GM23248 (cell line): ENCODE results near the gene MVB12B. TPM values are rescaled to one million over a fixed set of nuclear protein-coding genes. Genes with fewer than 3 reads are reported as not detected.

Experiments used
- DNase-seq: peaks from one replicate; pipeline ENCODE4 v3.0.0-alpha.2; 2015
- H2AFZ ChIP-seq: fragments of 200-600 bp; sonication (generic); 2 replicates; pipeline ENCODE4 v1.6.1; 2016; ENCODE audit warnings: antibody characterized with exemption
- H3F3A ChIP-seq: fragments of 200-600 bp; sonication (generic); 2 replicates; pipeline ENCODE4 v1.6.1; 2016; ENCODE audit warnings: mild to moderate bottlenecking, antibody characterized with exemption, mixed run types; ENCODE audit not compliant: insufficient read depth
- H3K27ac ChIP-seq: fragments of 200-600 bp; sonication (generic); 2 replicates; pipeline ENCODE4 v1.5.1; 2016; ENCODE audit warnings: mild to moderate bottlenecking
- H3K27me3 ChIP-seq: fragments of 200-600 bp; sonication (generic); replicated peaks from 2 replicates; pipeline ENCODE4 v1.6.1; 2016; ENCODE audit warnings: mild to moderate bottlenecking; ENCODE audit not compliant: insufficient read depth
- H3K36me3 ChIP-seq: fragments of 200-600 bp; sonication (generic); 2 replicates; pipeline ENCODE4 v1.6.1; 2016; ENCODE audit warnings: low read depth, mild to moderate bottlenecking
- H3K4me1 ChIP-seq: fragments of 200-600 bp; sonication (generic); 2 replicates; pipeline ENCODE4 v1.6.1; 2016; ENCODE audit warnings: mild to moderate bottlenecking; ENCODE audit not compliant: insufficient read depth
- H3K4me2 ChIP-seq: fragments of 200-600 bp; sonication (generic); one replicate; pipeline ENCODE4 v1.6.1; 2016; ENCODE audit warnings: mild to moderate bottlenecking; ENCODE audit not compliant: unreplicated experiment
- H3K4me3 ChIP-seq: fragments of 200-600 bp; sonication (generic); 2 replicates; pipeline ENCODE4 v1.5.1; 2016; ENCODE audit warnings: mild to moderate bottlenecking
- H3K79me2 ChIP-seq: fragments of 200-600 bp; sonication (generic); 2 replicates; pipeline ENCODE4 v1.6.1; 2016; ENCODE audit warnings: mild to moderate bottlenecking; ENCODE audit not compliant: insufficient read depth
- H3K9ac ChIP-seq: fragments of 200-600 bp; sonication (generic); 2 replicates; pipeline ENCODE4 v1.6.1; 2016; ENCODE audit warnings: mild to moderate bottlenecking
- H3K9me2 ChIP-seq: fragments of 200-600 bp; sonication (generic); 2 replicates; pipeline ENCODE4 v1.6.1; 2016; ENCODE audit warnings: mixed run types, mild to moderate bottlenecking, moderate library complexity; ENCODE audit not compliant: insufficient read depth
- H3K9me3 ChIP-seq: fragments of 200-600 bp; sonication (generic); one replicate; pipeline ENCODE4 v1.6.1; 2017; ENCODE audit warnings: low read depth
- H4K20me1 ChIP-seq: fragments of 200-600 bp; sonication (generic); 2 replicates; pipeline ENCODE4 v1.6.0; 2016; ENCODE audit not compliant: insufficient read depth
- EZH2 ChIP-seq: fragments of 200-600 bp; sonication (generic); IDR thresholded peaks from 2 replicates; pipeline ENCODE4 v1.6.1; 2018; ENCODE audit warnings: antibody characterized with exemption, mild to moderate bottlenecking; ENCODE audit not compliant: insufficient read depth, poor library complexity, severe bottlenecking
- EZH2phosphoT487 ChIP-seq: fragments of 200-600 bp; sonication (generic); IDR thresholded peaks from 2 replicates; pipeline ENCODE4 v1.6.1; 2018; ENCODE audit warnings: antibody characterized with exemption, moderate library complexity, mild to moderate bottlenecking, low read depth; ENCODE audit not compliant: insufficient read depth
- WGBS, 2 experiments: methylation state at CpG; one replicate each; pipeline ENCODE4 v1.1.6; 2015 to 2017; ENCODE audit warnings: low lambda C conversion rate in 2 of 2, low coverage in 1 of 2; ENCODE audit errors: missing lambda C conversion rate in 2 of 2; 5-methylcytosine and 5-hydroxymethylcytosine counted together
- in situ Hi-C: fragments of 300-500 bp; cut with MboI; formaldehyde crosslinking; loops from 2 replicates; pipeline ENCODE4 v1.15.0; 2020
- polyA plus RNA-seq: library from polyadenylated mRNA; unstranded; fragments of >200 nt; fragmentation: Nextera tagmentation; extraction: Ambion mirVana; gene quantifications from 2 replicates; pipeline ENCODE4 v1.2.1, GENCODE V29; 2016
- total RNA-seq: library from RNA; depleted of rRNA; stranded (reverse); fragments of >200 nt; shearing (Covaris generic); gene quantifications from 2 replicates; pipeline ENCODE4 v1.2.3, GENCODE V29; 2014

MVB12B gene
- total and polyA plus RNA-seq, 2 experiments from 2014 or later = 2.4 to 5.5 TPM

- no peaks in the 10 kb centered on the region for H3K79me2 ChIP-seq
- H3K9me2 ChIP-seq = no peaks in the 10 kb centered on the region
- H3K4me1 ChIP-seq = no peaks in the 10 kb centered on the region
- no peak overlapping the region for H3K4me2 ChIP-seq
- no peak overlapping the region for H3K27ac ChIP-seq
- no peaks in the 10 kb centered on the region for H3F3A ChIP-seq
- WGBS, 2 experiments = 51% methylated on average over 7 of the region's 7 CpGs
- no peak overlapping the region for H3K9ac ChIP-seq
- DNase-seq = no peak
- H3K36me3 ChIP-seq = no peaks in the 10 kb centered on the region
- in situ Hi-C loops = no loop called here
- TF ChIP-seq EZH2 = no peak
- no peak for TF ChIP-seq EZH2phosphoT487
- H2AFZ ChIP-seq = no peak overlapping the region
- peaks cover 5% of the 10 kb centered on the region for H3K27me3 ChIP-seq
- no peak overlapping the region for H3K4me3 ChIP-seq
- no peaks in the 10 kb centered on the region for H3K9me3 ChIP-seq
- H4K20me1 ChIP-seq = no peaks in the 10 kb centered on the region
These were observed 219.4 kb downstream of the MVB12B start for GRCh38 chr9:126546036-126546435.

- Histone ChIP-seq H3K36me3 (no peaks in the 10 kb centered on the region), H3K27me3 (peaks cover 5% of the 10 kb centered on the region; the same call in 1 of the 2 replicates), H3K9me3 (no peaks in the 10 kb centered on the region), H3K4me3 (no peak overlapping the region), H4K20me1 (no peaks in the 10 kb centered on the region), H3K4me1 (no peaks in the 10 kb centered on the region), H3K9ac (no peak overlapping the region), H3K9me2 (no peaks in the 10 kb centered on the region), H3F3A (no peaks in the 10 kb centered on the region), H3K4me2 (no peak overlapping the region), H3K27ac (no peak overlapping the region), H2AFZ (no peak overlapping the region), H3K79me2 (no peaks in the 10 kb centered on the region)
- in situ Hi-C loops = no loop called here
- TF ChIP-seq EZH2 (no peak), EZH2phosphoT487 (no peak)
- 72 to 81% methylated on average over 7 of the region's 7 CpGs for WGBS, 2 experiments
- DNase-seq = no peak
These were observed 221.7 kb downstream of the MVB12B start for GRCh38 chr9:126548312-126548711.

- DNase-seq = no peak
- Histone ChIP-seq H3K4me2 (no peak overlapping the region), H3K79me2 (no peaks in the 10 kb centered on the region), H3K36me3 (no peaks in the 10 kb centered on the region), H3K27me3 (peaks cover 5% of the 10 kb centered on the region; the same call in 1 of the 2 replicates), H3K9me2 (no peaks in the 10 kb centered on the region), H4K20me1 (no peaks in the 10 kb centered on the region), H3K27ac (no peak overlapping the region), H2AFZ (no peak overlapping the region), H3K9me3 (no peaks in the 10 kb centered on the region), H3F3A (no peaks in the 10 kb centered on the region), H3K4me1 (no peaks in the 10 kb centered on the region), H3K4me3 (no peak overlapping the region), H3K9ac (no peak overlapping the region)
- in situ Hi-C loops = no loop called here
- 36 to 37% methylated on average over 21 of the region's 21 CpGs for WGBS, 2 experiments
- TF ChIP-seq EZH2phosphoT487 (no peak), EZH2 (no peak)
These were observed 222.8 kb downstream of the MVB12B start for GRCh38 chr9:126549246-126550006.

- Histone ChIP-seq H3K36me3 (no peaks in the 10 kb centered on the region), H3K4me1 (no peaks in the 10 kb centered on the region), H4K20me1 (no peaks in the 10 kb centered on the region), H2AFZ (no peak overlapping the region), H3K27ac (no peak overlapping the region), H3K9me2 (no peaks in the 10 kb centered on the region), H3K79me2 (no peaks in the 10 kb centered on the region), H3F3A (no peaks in the 10 kb centered on the region), H3K9me3 (no peaks in the 10 kb centered on the region), H3K4me3 (no peak overlapping the region), H3K9ac (no peak overlapping the region), H3K4me2 (no peak overlapping the region), H3K27me3 (peaks cover 5% of the 10 kb centered on the region; the same call in 1 of the 2 replicates)
- TF ChIP-seq EZH2 (no peak), EZH2phosphoT487 (no peak)
- 74 to 77% methylated on average over 15 of the region's 15 CpGs for WGBS, 2 experiments
- DNase-seq = no peak
- in situ Hi-C loops = no loop called here
These were observed 224.3 kb downstream of the MVB12B start for GRCh38 chr9:126550891-126551351.
